Activated CD8-positive, alpha-beta memory T cell treated with anti-CD3 and anti-CD28 coated beads, Interleukin-2, amount 50 U/mL, for 4 hours (primary cell): Measurements from ENCODE around the gene B9D1.
A peak's percentile ranks its signal among the peaks of the same experiment; 100 is the strongest.

Experiments used
- DNase-seq: peaks from one replicate; pipeline ENCODE4 v3.0.0-alpha.2; 2020

The B9D1 gene

DNA sequence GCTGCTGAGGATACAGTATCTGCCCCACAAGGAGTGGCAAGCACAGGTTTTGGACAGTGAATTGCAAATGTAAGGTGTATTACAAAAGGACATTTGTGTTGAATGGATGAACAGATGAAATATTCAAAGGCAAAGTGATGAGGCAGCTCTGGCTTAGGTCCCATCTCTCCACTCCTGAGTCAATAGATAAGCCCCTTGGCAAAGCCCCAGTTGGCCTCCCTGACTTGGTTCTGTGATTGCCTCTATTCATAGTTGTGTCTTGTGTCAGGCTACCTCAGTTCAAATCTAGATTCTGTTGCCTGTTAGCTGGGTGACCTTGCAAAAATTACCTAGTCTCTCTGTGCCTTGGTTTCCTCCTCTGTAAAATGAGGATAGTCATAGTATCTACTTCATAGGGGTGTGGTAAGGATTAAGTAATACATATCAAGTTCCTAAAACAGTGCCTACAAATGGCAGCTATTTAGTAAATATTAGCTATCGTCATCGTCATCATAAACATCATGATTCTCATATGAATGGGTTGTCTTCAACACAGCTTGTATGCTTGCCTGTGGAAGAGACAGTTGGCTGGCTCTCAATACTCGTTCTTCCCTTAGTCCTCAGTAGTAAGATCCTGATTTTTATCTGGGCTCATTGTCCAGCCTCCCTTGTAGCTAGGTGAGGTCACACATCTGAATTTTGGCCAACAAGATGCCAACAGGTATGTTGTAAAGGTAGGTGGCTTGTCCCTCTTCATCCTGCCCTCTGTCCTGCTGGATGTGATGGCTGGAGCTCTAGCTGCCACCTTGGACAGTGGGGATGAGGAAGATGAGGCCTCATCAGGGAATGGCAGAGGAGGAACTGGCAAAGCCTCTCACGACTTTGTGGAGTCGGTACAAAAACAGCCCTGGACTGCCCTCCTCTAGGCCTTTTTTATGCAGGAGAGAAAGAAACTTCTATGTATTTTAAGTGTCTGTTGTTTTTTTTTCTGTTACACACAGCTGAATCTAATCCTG is 26.6 kb upstream of the B9D1 start:
- DNase-seq, result no peak

DNA sequence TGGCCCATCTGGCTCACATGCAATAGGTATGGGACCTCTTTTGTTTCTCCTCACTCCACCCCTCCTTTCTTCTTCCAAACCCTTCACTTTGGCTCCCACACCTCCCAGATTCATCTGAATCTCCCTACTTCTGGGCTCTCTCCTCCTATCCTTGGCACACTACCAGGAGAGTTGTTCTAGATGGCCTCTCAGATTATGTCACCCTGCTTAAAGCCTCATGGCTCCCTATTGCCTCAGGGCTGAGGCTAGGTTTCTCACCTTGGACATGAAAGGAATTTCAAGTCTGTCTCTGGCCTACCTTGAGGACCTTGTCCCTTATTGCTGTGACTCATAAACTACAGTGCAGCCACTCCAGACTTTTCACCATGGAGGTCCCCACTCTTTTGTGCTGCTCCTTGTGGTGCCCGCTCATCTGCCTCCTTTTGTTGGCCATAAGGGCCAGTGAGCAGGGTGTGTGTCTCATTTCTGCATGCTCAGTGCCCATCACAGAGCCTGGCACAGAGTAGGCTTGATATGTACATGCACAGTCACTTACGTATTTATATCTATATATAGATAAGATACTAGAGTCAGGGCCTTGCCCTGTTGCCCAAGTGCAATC is 25.5 kb upstream of the B9D1 start:
- DNase-seq, result no peak

DNA sequence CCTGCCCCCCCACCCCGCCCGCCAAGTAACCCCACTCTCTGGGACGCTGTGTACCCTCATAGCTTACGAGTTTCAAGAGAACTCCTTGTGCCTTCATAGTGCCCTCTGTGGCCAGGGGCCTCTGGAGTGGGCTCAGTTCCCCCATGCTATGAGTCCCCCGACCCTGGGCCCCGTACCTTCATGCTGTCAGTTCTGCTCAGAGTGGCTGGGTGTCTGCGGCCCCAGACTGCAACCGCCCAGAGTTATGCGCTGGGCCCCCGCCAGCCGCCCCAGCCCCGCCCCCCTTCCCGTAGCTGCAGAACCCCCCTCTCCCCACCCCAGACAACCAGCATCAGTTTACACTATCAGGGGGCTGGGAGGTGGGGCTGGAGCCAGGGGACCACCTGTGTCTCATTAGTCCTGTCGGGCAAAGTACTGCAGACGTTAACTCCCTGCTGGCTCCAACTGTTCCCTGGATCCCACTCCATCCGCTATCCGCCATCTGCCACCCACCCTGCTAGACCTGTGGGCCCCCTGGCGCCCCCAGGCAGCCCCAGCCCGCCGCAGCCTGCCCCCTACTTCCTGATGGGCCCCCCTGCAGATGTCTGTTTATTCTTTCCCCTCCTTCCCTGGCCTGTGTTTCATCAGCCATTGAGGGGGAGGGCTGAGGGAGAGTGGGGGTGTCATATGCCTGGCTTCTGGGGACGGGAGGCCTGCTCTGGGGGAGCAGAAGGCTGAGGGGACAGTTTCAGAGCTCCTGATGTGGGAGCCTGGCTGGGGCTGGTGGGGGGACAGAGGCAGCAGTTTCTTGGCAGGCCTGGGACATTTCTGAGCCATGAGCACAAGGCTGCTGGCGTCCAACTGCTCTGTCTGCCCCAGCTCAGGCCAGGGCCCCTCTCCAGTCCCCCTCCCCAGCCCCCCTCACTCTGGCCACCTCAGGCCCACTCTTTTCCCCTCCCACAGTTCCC is 24.7 kb upstream of the B9D1 start, which contains the start of gene MFAP4:
Gene MFAP4 (minus strand): TSS at position 217 of the 947 bp plus-strand sequence. CDS start 35 bp downstream, at position 182.
- DNase-seq, result no peak

DNA sequence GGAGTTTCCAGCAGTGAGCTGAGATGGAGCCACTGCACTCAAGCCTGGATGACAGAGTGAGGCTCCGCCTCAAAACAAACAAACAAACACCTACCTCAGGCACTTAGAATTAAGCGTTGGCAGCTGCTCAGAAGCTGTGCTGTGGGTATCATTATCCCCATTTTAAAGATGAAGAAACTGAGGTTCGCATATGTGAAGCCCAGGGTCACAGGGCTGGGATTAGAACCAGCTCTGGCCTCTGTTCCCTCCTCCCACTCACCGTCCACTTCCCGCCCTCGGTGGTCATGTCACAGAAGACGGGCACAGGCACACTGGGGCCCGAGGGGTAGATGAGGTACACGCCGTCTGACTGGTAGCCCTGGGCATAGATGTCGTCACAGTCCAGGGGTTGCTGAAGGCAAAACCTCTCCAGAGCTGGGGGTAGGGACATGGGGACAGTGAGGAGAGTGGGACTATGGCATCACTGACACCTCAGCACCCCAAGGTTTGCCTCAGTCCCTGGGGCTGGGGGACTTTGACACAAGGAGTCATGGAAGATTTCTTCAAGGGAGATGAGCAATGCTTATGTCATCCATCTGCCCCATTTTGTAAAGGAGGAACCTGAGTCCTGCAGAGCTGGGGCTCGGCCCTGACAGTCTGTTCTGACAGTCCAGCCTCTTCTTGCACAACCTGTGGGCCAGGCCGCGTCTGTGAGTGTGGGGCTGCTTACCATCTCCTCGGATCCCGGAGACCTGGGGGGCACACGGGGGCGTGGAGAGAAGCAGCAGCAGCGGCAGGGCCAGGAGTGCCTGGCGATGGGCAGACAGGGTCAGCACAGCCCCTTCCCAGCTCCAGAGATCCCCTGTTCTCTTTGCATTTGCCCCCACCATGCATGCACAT is 23.8 kb upstream of the B9D1 start:
- no peak for DNase-seq

DNA sequence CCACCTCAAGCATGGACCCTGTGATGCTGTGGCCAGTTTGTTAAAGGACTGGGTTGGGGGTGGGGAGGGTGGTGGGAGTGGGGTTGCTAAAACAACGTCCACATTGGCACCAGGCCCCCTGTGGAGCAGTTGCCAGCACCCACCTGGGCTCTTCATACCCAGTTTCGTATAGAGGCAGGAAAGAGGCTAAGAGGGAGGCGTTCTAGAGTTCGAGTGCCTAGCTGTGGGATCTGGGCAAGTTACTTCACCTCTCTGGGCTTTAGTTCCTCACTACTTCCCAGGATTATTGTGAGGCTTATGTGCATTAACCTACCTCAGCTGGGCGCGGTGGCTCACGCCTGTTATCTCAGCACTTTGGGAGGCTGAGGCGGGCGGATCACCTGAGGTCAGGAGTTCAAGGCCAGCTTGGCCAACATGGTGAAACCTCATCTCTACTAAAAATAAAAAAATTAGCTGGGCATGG is 23.0 kb upstream of the B9D1 start:
- DNase-seq, result no peak

DNA sequence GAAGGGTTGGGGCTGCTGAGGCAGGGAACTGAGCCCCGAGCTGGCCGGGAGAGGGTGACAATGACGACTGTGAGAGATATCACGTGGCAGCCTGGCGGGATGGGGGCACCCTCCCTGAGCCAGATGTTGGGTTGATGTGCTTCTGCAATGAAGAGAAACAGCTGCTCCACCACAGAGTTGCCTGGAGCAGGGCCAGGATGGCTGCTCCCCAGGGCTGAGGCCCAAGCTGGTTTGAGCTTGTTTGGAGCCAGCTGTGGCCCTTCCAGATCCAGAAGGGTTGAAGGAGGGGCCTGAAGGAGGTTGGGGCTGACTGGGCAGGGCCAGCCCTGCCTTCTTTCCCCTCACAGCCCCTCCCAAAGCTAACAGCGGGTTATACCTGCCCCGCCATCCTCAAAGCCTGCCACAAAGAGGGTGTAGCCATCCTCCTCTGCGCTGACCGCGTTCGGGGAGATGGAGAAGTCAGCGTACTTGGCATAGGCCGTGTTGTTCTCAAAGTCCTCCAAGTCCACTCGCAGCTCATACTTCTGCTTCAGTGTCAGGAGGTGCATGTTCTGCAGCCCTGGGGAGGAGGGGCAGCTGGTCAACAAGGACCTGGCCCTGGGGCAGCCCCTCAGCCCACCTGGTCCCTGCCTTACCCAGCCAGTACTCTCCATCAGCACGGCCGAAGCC is 22.3 kb upstream of the B9D1 start:
- no peak for DNase-seq

DNA sequence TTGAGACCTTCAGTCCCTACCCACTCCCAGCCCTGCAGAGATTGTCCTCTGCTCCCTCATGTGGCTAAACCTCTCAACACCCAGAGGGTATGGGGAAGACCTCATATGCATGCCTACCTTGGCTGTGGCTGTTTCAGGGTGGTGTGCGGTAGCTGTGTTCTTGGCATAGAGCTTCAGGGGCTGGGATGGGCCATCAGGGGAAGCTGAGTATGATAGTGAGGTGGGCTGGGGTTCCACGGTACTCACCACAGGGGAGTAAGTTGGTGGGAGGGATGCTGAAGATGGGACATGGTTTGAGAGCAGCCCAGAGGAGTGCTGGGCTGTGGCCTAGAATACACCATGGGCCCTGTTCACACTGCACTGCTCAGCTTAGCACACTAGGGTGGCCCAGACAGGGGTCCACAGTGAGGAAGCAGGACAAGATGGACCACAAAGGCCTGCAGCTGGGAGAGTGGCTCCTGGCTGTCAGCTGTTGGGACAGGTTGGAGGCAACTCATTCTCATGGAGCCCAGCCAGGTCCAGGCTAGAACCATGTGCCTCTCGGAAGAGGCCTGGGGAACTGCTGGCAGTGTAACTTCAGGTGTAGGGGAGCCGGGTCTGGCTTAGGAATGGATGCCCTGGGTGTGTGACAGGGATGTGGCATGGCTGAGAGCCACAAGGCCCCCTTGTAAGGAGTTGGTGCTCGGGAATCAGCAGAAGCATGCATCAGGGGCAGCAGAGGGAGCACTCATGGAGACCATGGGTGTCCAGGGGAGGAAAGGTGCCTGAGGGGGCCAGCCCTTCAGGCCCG is 21.4 kb upstream of the B9D1 start:
- DNase-seq, result no peak

DNA sequence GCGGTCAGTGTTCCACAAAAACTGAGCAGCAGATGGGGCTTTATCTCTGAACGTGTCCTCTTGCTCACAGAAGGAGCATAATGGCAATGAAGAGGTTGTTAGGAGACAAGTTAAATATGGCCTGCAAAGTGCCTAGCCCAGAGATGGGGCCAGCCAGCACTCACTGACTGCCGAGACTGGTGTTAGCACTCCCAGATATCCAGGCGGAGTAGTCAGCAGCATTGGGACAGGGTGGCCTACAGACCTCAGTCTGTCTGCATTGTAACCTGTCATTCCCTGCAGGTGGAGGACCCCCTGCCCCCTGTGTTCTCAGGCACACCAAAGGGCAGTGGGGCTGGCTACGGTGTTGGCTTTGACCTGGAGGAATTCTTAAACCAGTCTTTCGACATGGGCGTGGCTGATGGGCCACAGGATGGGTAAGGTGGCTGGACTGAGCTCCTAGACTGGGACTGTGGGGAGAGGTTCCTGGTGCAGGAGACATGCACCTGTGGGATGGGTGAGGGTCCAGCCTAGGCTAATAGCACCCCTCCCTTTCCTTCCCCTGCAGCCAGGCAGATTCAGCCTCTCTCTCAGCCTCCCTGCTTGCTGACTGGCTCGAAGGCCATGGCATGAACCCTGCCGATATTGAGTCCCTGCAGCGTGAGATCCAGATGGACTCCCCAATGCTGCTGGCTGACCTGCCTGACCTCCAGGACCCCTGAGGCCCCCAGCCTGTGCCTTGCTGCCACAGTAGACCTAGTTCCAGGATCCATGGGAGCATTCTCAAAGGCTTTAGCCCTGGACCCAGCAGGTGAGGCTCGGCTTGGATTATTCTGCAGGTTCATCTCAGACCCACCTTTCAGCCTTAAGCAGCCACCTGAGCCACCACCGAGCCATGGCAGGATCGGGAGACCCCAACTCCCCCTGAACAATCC is 20.3 kb upstream of the B9D1 start:
- DNase-seq, result no peak

DNA sequence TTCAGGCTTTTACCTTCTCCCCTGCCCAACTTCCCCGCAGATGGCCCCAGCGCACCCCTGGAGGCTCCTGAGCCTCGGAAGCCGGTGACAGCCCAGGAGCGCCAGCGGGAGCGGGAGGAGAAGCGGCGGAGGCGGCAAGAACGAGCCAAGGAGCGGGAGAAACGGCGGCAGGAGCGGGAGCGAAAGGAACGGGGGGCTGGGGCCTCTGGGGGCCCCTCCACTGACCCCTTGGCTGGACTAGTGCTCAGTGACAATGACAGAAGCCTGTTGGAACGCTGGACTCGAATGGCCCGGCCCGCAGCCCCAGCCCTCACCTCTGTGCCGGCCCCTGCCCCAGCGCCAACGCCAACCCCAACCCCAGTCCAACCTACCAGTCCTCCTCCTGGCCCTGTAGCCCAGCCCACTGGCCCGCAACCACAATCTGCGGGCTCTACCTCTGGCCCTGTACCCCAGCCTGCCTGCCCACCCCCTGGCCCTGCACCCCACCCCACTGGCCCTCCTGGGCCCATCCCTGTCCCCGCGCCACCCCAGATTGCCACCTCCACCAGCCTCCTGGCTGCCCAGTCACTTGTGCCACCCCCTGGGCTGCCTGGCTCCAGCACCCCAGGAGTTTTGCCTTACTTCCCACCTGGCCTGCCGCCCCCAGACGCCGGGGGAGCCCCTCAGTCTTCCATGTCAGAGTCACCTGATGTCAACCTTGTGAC is 19.4 kb upstream of the B9D1 start:
- no peak for DNase-seq

DNA sequence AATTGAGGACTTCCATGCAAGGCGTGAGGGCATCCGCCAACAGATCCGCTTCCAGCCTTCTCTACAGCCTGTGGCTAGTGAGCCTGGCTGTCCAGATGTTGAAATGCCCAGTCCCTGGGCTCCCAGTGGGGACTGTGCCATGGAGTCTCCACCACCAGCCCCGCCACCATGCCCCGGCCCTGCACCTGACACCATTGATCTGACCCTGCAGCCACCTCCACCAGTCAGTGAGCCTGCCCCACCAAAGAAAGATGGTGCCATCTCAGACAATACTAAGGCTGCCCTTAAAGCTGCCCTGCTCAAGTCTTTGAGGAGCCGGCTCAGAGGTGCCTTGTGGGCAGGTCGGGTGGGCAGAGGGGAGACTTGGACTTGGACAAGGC is 18.8 kb upstream of the B9D1 start:
- DNase-seq, result no peak

DNA sequence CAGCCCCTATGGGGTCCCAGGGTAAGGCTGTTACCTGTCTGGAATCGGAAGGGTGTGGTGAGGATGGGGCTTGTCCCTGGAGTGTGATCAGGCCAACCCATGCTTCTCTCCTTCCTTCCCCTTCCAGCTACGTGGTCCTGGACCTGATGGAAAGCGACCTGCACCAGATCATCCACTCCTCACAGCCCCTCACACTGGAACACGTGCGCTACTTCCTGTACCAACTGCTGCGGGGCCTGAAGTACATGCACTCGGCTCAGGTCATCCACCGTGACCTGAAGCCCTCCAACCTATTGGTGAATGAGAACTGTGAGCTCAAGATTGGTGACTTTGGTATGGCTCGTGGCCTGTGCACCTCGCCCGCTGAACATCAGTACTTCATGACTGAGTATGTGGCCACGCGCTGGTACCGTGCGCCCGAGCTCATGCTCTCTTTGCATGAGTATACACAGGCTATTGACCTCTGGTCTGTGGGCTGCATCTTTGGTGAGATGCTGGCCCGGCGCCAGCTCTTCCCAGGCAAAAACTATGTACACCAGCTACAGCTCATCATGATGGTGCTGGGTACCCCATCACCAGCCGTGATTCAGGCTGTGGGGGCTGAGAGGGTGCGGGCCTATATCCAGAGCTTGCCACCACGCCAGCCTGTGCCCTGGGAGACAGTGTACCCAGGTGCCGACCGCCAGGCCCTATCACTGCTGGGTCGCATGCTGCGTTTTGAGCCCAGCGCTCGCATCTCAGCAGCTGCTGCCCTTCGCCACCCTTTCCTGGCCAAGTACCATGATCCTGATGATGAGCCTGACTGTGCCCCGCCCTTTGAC is 18.2 kb upstream of the B9D1 start:
- no peak for DNase-seq

DNA sequence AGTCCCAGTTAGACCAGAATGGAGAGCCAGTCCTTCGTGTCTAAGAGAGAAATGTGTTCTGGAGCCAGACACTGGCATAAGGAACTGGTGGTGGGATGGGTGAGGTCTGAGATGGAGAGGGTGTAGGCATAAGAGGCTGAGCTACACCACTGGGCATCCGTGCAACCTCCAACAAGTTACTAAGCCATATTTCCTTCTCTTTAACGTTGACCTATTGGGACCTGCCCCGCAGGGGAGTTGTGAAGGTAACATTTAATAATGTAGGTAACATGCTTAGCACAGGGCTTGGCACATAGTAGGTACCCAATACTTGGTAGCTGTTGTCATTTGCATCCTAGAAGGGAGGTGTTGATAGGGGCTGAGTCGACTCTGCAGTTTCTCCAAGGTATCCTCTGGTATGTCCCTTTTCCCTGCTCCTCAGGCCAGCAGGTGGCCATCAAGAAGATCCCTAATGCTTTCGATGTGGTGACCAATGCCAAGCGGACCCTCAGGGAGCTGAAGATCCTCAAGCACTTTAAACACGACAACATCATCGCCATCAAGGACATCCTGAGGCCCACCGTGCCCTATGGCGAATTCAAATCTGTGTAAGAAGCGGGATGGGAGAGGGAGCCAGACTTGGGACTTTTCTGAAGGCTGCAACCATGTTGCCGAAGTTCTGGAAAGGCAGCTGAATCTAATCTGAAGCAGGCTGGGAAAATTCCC is 17.0 kb upstream of the B9D1 start:
- DNase-seq, result no peak

DNA sequence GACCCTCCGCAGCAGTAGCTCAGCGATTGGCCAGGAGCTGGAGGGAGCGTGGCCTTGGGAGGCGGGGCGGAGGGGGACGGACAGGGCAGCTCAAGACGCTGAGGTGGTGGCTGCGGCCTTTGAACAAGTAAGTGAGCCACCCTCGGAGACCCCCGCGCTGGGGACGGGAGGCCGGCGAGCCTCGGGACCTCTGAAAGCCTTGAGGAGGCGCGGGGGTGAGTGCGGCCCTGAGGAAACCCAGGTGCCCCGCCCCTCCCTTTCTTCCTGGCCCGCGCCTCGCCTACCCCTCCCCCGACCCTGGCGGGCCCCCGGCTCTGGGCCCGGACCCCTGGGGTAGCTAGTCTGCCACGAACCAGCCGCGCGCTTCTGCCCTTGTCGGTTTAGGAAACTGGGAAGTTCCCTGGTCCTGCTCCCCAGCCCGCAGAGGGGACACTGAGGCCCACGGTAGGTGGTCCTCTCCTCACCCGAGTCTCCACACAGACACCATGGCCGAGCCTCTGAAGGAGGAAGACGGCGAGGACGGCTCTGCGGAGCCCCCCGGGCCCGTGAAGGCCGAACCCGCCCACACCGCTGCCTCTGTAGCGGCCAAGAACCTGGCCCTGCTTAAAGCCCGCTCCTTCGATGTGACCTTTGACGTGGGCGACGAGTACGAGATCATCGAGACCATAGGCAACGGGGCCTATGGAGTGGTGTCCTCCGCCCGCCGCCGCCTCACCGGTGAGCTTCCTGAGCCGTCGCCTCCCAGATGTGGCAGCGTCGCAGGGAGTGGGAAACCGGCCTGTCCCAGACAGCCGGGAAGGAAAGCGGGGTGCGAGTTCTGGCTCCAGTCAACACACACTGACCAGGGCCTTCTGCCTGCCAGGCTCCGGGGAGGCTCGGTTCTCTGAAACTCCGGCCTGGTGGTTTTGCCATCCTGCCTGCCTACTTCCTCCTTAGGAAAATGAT is 16.2 kb upstream of the B9D1 start, which contains the start of gene MAPK7:
Gene MAPK7 (plus strand): TSS at position 83 of the 945 bp plus-strand sequence. CDS start 403 bp downstream, at position 486.
- DNase-seq, result no peak

DNA sequence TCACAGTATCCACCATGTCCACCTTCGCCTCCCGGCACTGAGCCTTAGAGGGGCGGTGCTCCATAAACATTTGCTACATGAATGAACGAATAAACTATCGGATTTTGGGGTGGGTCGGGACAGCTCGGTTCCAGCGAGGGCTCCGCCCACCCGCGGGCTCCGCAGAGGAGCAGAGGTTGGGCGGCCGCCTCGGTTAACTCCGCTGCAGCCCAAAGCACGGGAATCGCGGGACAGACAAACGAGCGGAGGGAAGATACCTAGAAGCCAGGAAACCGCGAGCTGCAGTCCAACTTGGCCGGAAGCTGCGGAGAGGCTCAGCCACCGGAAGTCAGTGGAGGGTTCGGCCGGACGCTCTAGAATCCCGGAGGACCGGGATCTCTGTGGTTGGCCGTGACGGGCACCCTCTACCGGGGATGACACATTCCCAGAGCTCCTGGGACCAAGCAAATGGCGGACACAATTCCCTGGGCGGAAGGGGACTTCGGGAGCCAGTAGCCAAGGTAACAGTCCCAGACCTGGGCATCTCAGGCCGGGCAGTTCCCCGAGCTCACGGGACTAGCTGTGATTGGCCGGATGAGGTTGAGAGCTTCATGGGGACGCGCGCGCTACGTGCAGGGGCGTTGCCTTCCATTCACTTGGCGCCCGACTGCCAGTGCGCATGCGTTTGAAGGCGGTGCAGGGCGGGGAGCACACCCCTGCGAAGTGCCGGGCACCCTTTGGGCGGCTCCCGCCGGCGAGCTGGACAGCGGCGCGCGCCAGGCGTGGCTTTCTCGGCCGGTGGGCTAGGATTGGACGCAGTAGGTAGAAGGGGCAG is 15.3 kb upstream of the B9D1 start:
- peak; percentile 89 for DNase-seq

DNA sequence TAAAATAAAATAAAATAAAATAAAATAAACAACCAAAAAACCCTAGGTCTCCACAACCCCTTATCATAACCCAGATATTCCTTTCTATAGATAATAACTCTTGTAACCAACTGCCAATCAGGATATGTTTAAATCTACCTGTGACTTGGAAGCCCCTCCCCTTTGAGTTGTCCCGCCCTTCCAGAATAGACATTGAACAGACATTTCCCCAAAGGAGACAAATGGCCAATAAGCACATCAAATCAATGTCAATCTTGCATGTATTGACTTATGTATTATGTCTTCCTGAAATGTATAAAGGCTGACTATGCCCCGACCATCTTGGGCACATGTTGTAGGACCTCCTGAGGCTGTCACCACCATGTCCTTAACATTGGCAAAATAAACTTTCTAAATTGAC is 14.3 kb upstream of the B9D1 start:
- no peak for DNase-seq
